ENCODE measurements around the gene OST4.

The OST4 gene

GRCh38 chr2:27033253-27033852 lies 38.1 kb downstream of the OST4 start:
- H2AFZ ChIP-seq (ENCODE audit: low read depth, low read length), result no peak overlapping the region
- H3K27me3 ChIP-seq (ENCODE audit: low read depth, low read length), result no peaks in the 10 kb centered on the region
- peak overlapping the region; percentile 88 for H3K4me2 ChIP-seq (ENCODE audit: low read length)
- peaks cover 54% of the 10 kb centered on the region for H3K36me3 ChIP-seq (replicated peaks; ENCODE audit: low read depth, low read length)
- peaks cover 43% of the 10 kb centered on the region for H3K79me2 ChIP-seq (ENCODE audit: low read length)
- no peaks in the 10 kb centered on the region; the same call in 1 of the 2 replicates for H4K20me1 ChIP-seq (ENCODE audit: insufficient read depth, low read length)
- no peaks in the 10 kb centered on the region for H3K9me3 ChIP-seq (ENCODE audit: insufficient read depth, low read length)
- H3K27ac ChIP-seq (ENCODE audit: low read length), result peak overlapping the region; percentile 66
- H3K9ac ChIP-seq (ENCODE audit: low read length), result peak overlapping the region; percentile 100
- peaks cover 15% of the 10 kb centered on the region for H3K4me1 ChIP-seq (ENCODE audit: low read length)
- peak overlapping the region; percentile 100 for H3K4me3 ChIP-seq (ENCODE audit: low read length)
- no peak for TF ChIP-seq CTCF (IDR thresholded peaks at IDR 0.05; ENCODE audit: low read depth, low read length)

GRCh38 chr2:27032495-27033252 lies 38.8 kb downstream of the OST4 start, which contains the start of gene TMEM214:
Gene TMEM214 (plus strand): TSS chr2:27032965. CDS start chr2:27033016, 51 bp downstream.
- TF ChIP-seq EZH2phosphoT487 (IDR thresholded peaks at IDR 0.05; ENCODE audit: low read depth), result no peak
- no peak for TF ChIP-seq CTCF (IDR thresholded peaks at IDR 0.05; ENCODE audit: low read depth, low read length)
- Histone ChIP-seq H3K27ac (ENCODE audit: low read length) (peak within 1 kb of the TSS; percentile 66), H3K4me1 (ENCODE audit: low read length) (peaks cover 15% of the 10 kb centered on the region), H3K9me3 (ENCODE audit: insufficient read depth, low read length) (no peaks in the 10 kb centered on the region), H3K4me3 (ENCODE audit: low read length) (peak within 1 kb of the TSS; percentile 100), H3K79me2 (ENCODE audit: low read length) (peaks cover 43% of the 10 kb centered on the region), H3K36me3 (replicated peaks; ENCODE audit: low read depth, low read length) (peaks cover 48% of the 10 kb centered on the region), H3K27me3 (ENCODE audit: low read depth, low read length) (no peaks in the 10 kb centered on the region), H3K9ac (ENCODE audit: low read length) (peak within 1 kb of the TSS; percentile 100), H3K4me2 (ENCODE audit: low read length) (peak within 1 kb of the TSS; percentile 88), H2AFZ (ENCODE audit: low read depth, low read length) (peak within 1 kb of the TSS; percentile 90), H4K20me1 (ENCODE audit: insufficient read depth, low read length) (peaks cover 2% of the 10 kb centered on the region; the same call in 1 of the 2 replicates)

GRCh38 chr2:27029051-27029450 lies 42.4 kb downstream of the OST4 start:
- TF ChIP-seq CTCF (IDR thresholded peaks at IDR 0.05; ENCODE audit: low read depth, low read length), result no peak
- no peak for TF ChIP-seq EZH2phosphoT487 (IDR thresholded peaks at IDR 0.05; ENCODE audit: low read depth)
- peaks cover 11% of the 10 kb centered on the region for H4K20me1 ChIP-seq (ENCODE audit: insufficient read depth, low read length)
- H3K4me2 ChIP-seq (ENCODE audit: low read length), result no peak overlapping the region
- no peaks in the 10 kb centered on the region for H3K9me3 ChIP-seq (ENCODE audit: insufficient read depth, low read length)
- no peaks in the 10 kb centered on the region for H3K27me3 ChIP-seq (ENCODE audit: low read depth, low read length)
- H3K9ac ChIP-seq (ENCODE audit: low read length), result no peak overlapping the region
- H3K4me3 ChIP-seq (ENCODE audit: low read length), result no peak overlapping the region
- H3K36me3 ChIP-seq (replicated peaks; ENCODE audit: low read depth, low read length), result peaks cover 16% of the 10 kb centered on the region
- H2AFZ ChIP-seq (ENCODE audit: low read depth, low read length), result no peak overlapping the region
- peaks cover 25% of the 10 kb centered on the region for H3K79me2 ChIP-seq (ENCODE audit: low read length)
- H3K27ac ChIP-seq (ENCODE audit: low read length), result no peak overlapping the region
- peaks cover 13% of the 10 kb centered on the region for H3K4me1 ChIP-seq (ENCODE audit: low read length)

GRCh38 chr2:27027211-27027651 lies 44.2 kb downstream of the OST4 start:
- Histone ChIP-seq H3K4me1 (ENCODE audit: low read length) (peaks cover 8% of the 10 kb centered on the region; the same call in 1 of the 2 replicates), H3K4me2 (ENCODE audit: low read length) (no peak overlapping the region), H4K20me1 (ENCODE audit: insufficient read depth, low read length) (peaks cover 11% of the 10 kb centered on the region), H3K27ac (ENCODE audit: low read length) (no peak overlapping the region), H2AFZ (ENCODE audit: low read depth, low read length) (no peak overlapping the region), H3K4me3 (ENCODE audit: low read length) (no peak overlapping the region), H3K27me3 (ENCODE audit: low read depth, low read length) (no peaks in the 10 kb centered on the region), H3K9ac (ENCODE audit: low read length) (no peak overlapping the region), H3K9me3 (ENCODE audit: insufficient read depth, low read length) (no peaks in the 10 kb centered on the region), H3K36me3 (replicated peaks; ENCODE audit: low read depth, low read length) (peaks cover 13% of the 10 kb centered on the region), H3K79me2 (ENCODE audit: low read length) (peaks cover 9% of the 10 kb centered on the region; the same call in 1 of the 2 replicates)
- TF ChIP-seq EZH2phosphoT487 (IDR thresholded peaks at IDR 0.05; ENCODE audit: low read depth), result no peak
- no peak for TF ChIP-seq CTCF (IDR thresholded peaks at IDR 0.05; ENCODE audit: low read depth, low read length)
